Large intestine (tissue), 1 donor: ENCODE data around the gene RPL7L1. TPM values are rescaled to one million over a fixed set of nuclear protein-coding genes. Genes with fewer than 3 reads are reported as not detected.

Source experiments
- polyA plus RNA-seq: library from polyadenylated mRNA; unstranded; fragments of 120-200 nt; gene quantifications from one replicate; pipeline ENCODE4 v1.2.1, GENCODE V29; 2013

RPL7L1 gene
- polyA plus RNA-seq, 1 donor: 90.6 TPM

Other genes with a start within 250 kb of the RPL7L1 start
- gene PRPH2, start 157.0 kb upstream of the RPL7L1 start, polyA plus RNA-seq: 1.5 TPM
- 23.6 TPM for gene TBCC, start 133.5 kb upstream of the RPL7L1 start, polyA plus RNA-seq
- gene BICRAL, start 97.6 kb upstream of the RPL7L1 start, polyA plus RNA-seq: 13.0 TPM
- 0.15 TPM for gene PTCRA, start 36.4 kb downstream of the RPL7L1 start, polyA plus RNA-seq
- gene CNPY3, start 49.9 kb downstream of the RPL7L1 start, polyA plus RNA-seq: 53.0 TPM
- gene GNMT, start 81.1 kb downstream of the RPL7L1 start, polyA plus RNA-seq: 0.54 TPM
- gene PEX6, start 99.6 kb downstream of the RPL7L1 start, polyA plus RNA-seq: 35.7 TPM
- 62.0 TPM for gene PPP2R5D, start 105.0 kb downstream of the RPL7L1 start, polyA plus RNA-seq
- 73.8 TPM for gene MEA1, start 134.3 kb downstream of the RPL7L1 start, polyA plus RNA-seq
- 91.8 TPM for gene KLHDC3, start 134.6 kb downstream of the RPL7L1 start, polyA plus RNA-seq
- gene RRP36, start 142.0 kb downstream of the RPL7L1 start, polyA plus RNA-seq: 52.1 TPM
- gene CUL7, start 174.2 kb downstream of the RPL7L1 start, polyA plus RNA-seq: 40.7 TPM
- gene MRPL2, start 179.8 kb downstream of the RPL7L1 start, polyA plus RNA-seq: 56.1 TPM
- gene KLC4, start 180.0 kb downstream of the RPL7L1 start, polyA plus RNA-seq: 170 TPM
- 35.7 TPM for gene PTK7, start 196.7 kb downstream of the RPL7L1 start, polyA plus RNA-seq